HepG2 (cell line): ENCODE measurements around the gene HDGF. TPM values are rescaled to one million over a fixed set of nuclear protein-coding genes. Genes with fewer than 3 reads are reported as not detected.
A peak's percentile ranks its signal among the peaks of the same experiment; 100 is the strongest.

Experiments
- ATAC-seq: fragments of 200-7000 bp; cut with Tn5 transposase; 3 replicates; pipeline ENCODE4 v1.9.1; 2020; ENCODE audit warnings: mild to moderate bottlenecking, moderate library complexity
- BruUV-seq: library from RNA; stranded (reverse); fragments of 400-500 nt; replicated peaks from 2 replicates; lab custom pipeline; 2021; lab: Mats Ljungman, UMichigan
- CTCF ChIA-PET: fragments of 300-600 bp; formaldehyde crosslinking; extraction: SDS; loops from one replicate; lab custom pipeline; 2021; ENCODE audit warnings: low total read pairs, inconsistent platforms, low intra/inter-chr PET ratio; lab: Yijun Ruan, JAX
- POLR2A ChIA-PET: fragments of 350-600 bp; sonication (Branson Sonifier 250); formaldehyde crosslinking; loops from one replicate; lab custom pipeline; 2020; ENCODE audit warnings: antibody characterized with exemption, inconsistent platforms; lab: Yijun Ruan, JAX
- DNase-seq: peaks from one replicate; pipeline ENCODE4 v3.0.0-alpha.2; 2015; ENCODE audit warnings: low spot score
- FAIRE-seq: peaks from 3 replicates; lab custom pipeline; 2011; peaks lifted over from hg19 to GRCh38; lab: Jason Lieb, UNC
- H2AFZ ChIP-seq: one replicate; pipeline ENCODE4 v1.6.1; 2011; ENCODE audit warnings: low read length, inconsistent platforms
- H3K27ac ChIP-seq: fragments of 300-600 bp; 3 replicates; pipeline ENCODE4 v1.8.0; 2011; ENCODE audit warnings: mixed run types, mild to moderate bottlenecking, mixed read lengths, low read length, inconsistent platforms; ENCODE audit not compliant: insufficient read depth; ENCODE audit errors: extremely low read length
- H3K27me3 ChIP-seq, 2 experiments: fragments of 200-600 bp in 1 of 2; 2 replicates in 1 of 2; 3 replicates in 1 of 2; pipeline versions ENCODE4 v1.6.0 to v1.8.0; 2011; ENCODE audit warnings: low read length in 2 of 2, mild to moderate bottlenecking in 2 of 2, moderate library complexity in 2 of 2, inconsistent platforms in 1 of 2; ENCODE audit not compliant: insufficient read depth in 2 of 2, control insufficient read depth in 1 of 2
- H3K36me3 ChIP-seq, 2 experiments: fragments of 200-600 bp in 1 of 2; replicated peaks in 1 of 2; 2 replicates in 1 of 2; 3 replicates in 1 of 2; pipeline versions ENCODE4 v1.5.1 to v1.8.0; 2011; ENCODE audit warnings: low read length in 2 of 2, inconsistent platforms in 1 of 2; ENCODE audit not compliant: insufficient read depth in 2 of 2, control insufficient read depth in 1 of 2
- H3K4me1 ChIP-seq: 2 replicates; pipeline ENCODE4 v1.5.1; 2012; ENCODE audit warnings: low read length, inconsistent platforms; ENCODE audit not compliant: insufficient read depth
- H3K4me2 ChIP-seq: 2 replicates; pipeline ENCODE4 v1.6.0; 2011; ENCODE audit warnings: low read depth, low read length, inconsistent platforms
- H3K4me3 ChIP-seq, 3 experiments: fragments of 200-600 bp in 1 of 3; sonication (generic), shearing (Covaris generic) in 1 of 3; replicated peaks in 1 of 3; 2 replicates each; pipeline ENCODE4 v1.5.1; 2011 to 2016; ENCODE audit warnings: low read length in 3 of 3, inconsistent platforms in 2 of 3, low read depth in 2 of 3, mild to moderate bottlenecking in 2 of 3, control low read depth in 1 of 3, mixed read lengths in 1 of 3; ENCODE audit not compliant: insufficient read depth in 1 of 3
- H3K79me2 ChIP-seq: one replicate; pipeline ENCODE4 v1.6.1; 2011; ENCODE audit warnings: low read length, inconsistent platforms; ENCODE audit not compliant: insufficient read depth
- H3K9ac ChIP-seq: 2 replicates; pipeline ENCODE4 v1.6.0; 2011; ENCODE audit warnings: mild to moderate bottlenecking, low read depth, low read length, inconsistent platforms; ENCODE audit not compliant: insufficient read depth
- H3K9me3 ChIP-seq: 2 replicates; pipeline ENCODE4 v1.5.1; 2012; ENCODE audit warnings: mild to moderate bottlenecking, low read length
- H4K20me1 ChIP-seq: 2 replicates; pipeline ENCODE4 v1.6.0; 2011; ENCODE audit warnings: inconsistent platforms, mild to moderate bottlenecking, low read length, moderate library complexity; ENCODE audit not compliant: insufficient read depth
- ARID5B ChIP-seq: IDR thresholded peaks from 2 replicates; pipeline ENCODE4 v1.4.0; 2020; ENCODE audit warnings: mild to moderate bottlenecking, missing genetic modification reagents
- ASH2L ChIP-seq: fragments of 300-600, 200-600 bp; sonication (generic); IDR thresholded peaks from 2 replicates; pipeline ENCODE4 v1.7.0; 2017; ENCODE audit warnings: low read depth, mild to moderate bottlenecking, moderate library complexity, mixed read lengths, low read length; ENCODE audit not compliant: insufficient read length
- CCDC6 ChIP-seq: sonication (generic); formaldehyde crosslinking; IDR thresholded peaks from 2 replicates; pipeline ENCODE4 v1.8.1; 2022; ENCODE audit warnings: mild to moderate bottlenecking, missing genetic modification reagents, moderate library complexity
- E2F5 ChIP-seq: sonication (generic); formaldehyde crosslinking; conservative IDR thresholded peaks from 2 replicates; pipeline ENCODE4 v1.4.0; 2020; ENCODE audit warnings: missing genetic modification reagents
- FUBP1 ChIP-seq: sonication (generic); formaldehyde crosslinking; IDR thresholded peaks from 2 replicates; pipeline ENCODE4 v1.5.1; 2020; ENCODE audit warnings: missing genetic modification reagents, mild to moderate bottlenecking, borderline replicate concordance
- HOXA3 ChIP-seq: sonication (generic); formaldehyde crosslinking; IDR thresholded peaks from 2 replicates; pipeline ENCODE4 v1.5.0; 2020; ENCODE audit warnings: missing genetic modification reagents
- KLF15 ChIP-seq: sonication (generic); formaldehyde crosslinking; IDR thresholded peaks from 2 replicates; pipeline ENCODE4 v1.8.1; 2023; ENCODE audit warnings: borderline replicate concordance, mild to moderate bottlenecking, inconsistent platforms, missing genetic modification reagents, mixed read lengths
- SETDB1 ChIP-seq: sonication (generic); formaldehyde crosslinking; IDR thresholded peaks from 2 replicates; pipeline ENCODE4 v1.5.1; 2020; ENCODE audit warnings: missing genetic modification reagents, mild to moderate bottlenecking, borderline replicate concordance
- TCF7L2 ChIP-seq: IDR thresholded peaks from 2 replicates; pipeline ENCODE4 v1.6.1; 2011; ENCODE audit warnings: mild to moderate bottlenecking, low read depth, low read length, moderate library complexity
- ZNF20 ChIP-seq: sonication (generic); formaldehyde crosslinking; IDR thresholded peaks from 2 replicates; pipeline ENCODE4 v1.4.0; 2020; ENCODE audit warnings: mild to moderate bottlenecking, moderate library complexity, missing genetic modification reagents
- ZNF232 ChIP-seq: sonication (generic); formaldehyde crosslinking; IDR thresholded peaks from 2 replicates; pipeline ENCODE4 v1.4.0; 2020; ENCODE audit warnings: missing genetic modification reagents, borderline replicate concordance
- ZNF414 ChIP-seq: sonication (generic); formaldehyde crosslinking; IDR thresholded peaks from 2 replicates; pipeline ENCODE4 v1.5.0; 2020; ENCODE audit warnings: missing genetic modification reagents
- ZNF546 ChIP-seq: sonication (generic); formaldehyde crosslinking; conservative IDR thresholded peaks from 2 replicates; pipeline ENCODE4 v1.8.1; 2023; ENCODE audit warnings: mild to moderate bottlenecking, missing genetic modification reagents
- ZNF614 ChIP-seq: IDR thresholded peaks from 2 replicates; pipeline ENCODE4 v1.6.1; 2018; ENCODE audit warnings: missing biosample characterization, missing genetic modification reagents, inconsistent platforms, borderline replicate concordance
- ZNF816 ChIP-seq: sonication (generic); formaldehyde crosslinking; IDR thresholded peaks from 2 replicates; pipeline ENCODE4 v1.8.0; 2022; ENCODE audit warnings: missing genetic modification reagents, mild to moderate bottlenecking, borderline replicate concordance
- WGBS: methylation state at CpG from one replicate; pipeline ENCODE4 v1.1.6; 2017; ENCODE audit warnings: low lambda C conversion rate; 5-methylcytosine and 5-hydroxymethylcytosine counted together
- in situ Hi-C: cut with HindIII; loops from 2 replicates; pipeline ENCODE4 v1.10.0; 2017; ENCODE audit warnings: low pct_unique_long_range_greater_than_20kb; ENCODE audit not compliant: extremely low pct_ligation_motif_present
- intact Hi-C: fragments of 100-400 bp; cut with micrococcal nuclease; formaldehyde crosslinking; loops from one replicate; pipeline ENCODE4 v1.10.0; 2022; ENCODE audit not compliant: unreplicated experiment
- polyA plus RNA-seq, 8 experiments: library from polyadenylated mRNA; depleted of rRNA in 3 of 8; stranded (reverse) in 7 of 8; unstranded in 1 of 8; fragments of >200 nt; fragmentation: Illumina TruSeq in 4 of 8; extraction: Trizol in 4 of 8; gene quantifications; 2 replicates each; pipeline versions ENCODE4 v1.2.1 to v1.2.3, GENCODE V29; 2011 to 2016; ENCODE audit warnings: low read depth in 4 of 8, missing spikeins in 1 of 8, mixed read lengths in 1 of 8; ENCODE audit not compliant: insufficient read depth in 1 of 8
- total RNA-seq, 5 experiments: library from RNA; depleted of rRNA; stranded (reverse); fragments of >200 nt; fragmentation: Illumina TruSeq; extraction: Trizol; gene quantifications; 2 replicates each; pipeline ENCODE4 v1.2.3, GENCODE V29; 2016; ENCODE audit warnings: low read depth in 1 of 5

HDGF gene
- total and polyA plus RNA-seq, 2 of the 13 experiments (the other 11 are each of a cell fraction or from before 2014, with no cell fraction given): 156 to 196 TPM

GRCh38 chr1:156772222-156772621 is 20.7 kb upstream of the HDGF start (continued):
- TF ChIP-seq E2F5 (no peak), SETDB1 (no peak), CCDC6 (no peak), KLF15 (CRISPR knock-in tag) (no peak), TCF7L2 (no peak), ZNF546 (CRISPR knock-in tag) (no peak), ZNF614 (CRISPR knock-in tag) (no peak), ASH2L (no peak), ZNF414 (CRISPR knock-in tag) (no peak), HOXA3 (no peak)

GRCh38 chr1:156768610-156769295 is 17.3 kb upstream of the HDGF start:
- no peaks in the 10 kb centered on the region; a peak in 1 of 5 replicates for H3K27me3 ChIP-seq
- in situ Hi-C loops: loop anchor here (5.0 kb wide), 1 partner anchor 41 kb away; the partner anchor contains the start of genes ISG20L2 and METTL25B
- TF ChIP-seq FUBP1 (CRISPR knock-in tag) (no peak), ZNF20 (CRISPR knock-in tag) (no peak), ARID5B (CRISPR knock-in tag) (no peak), ZNF816 (CRISPR knock-in tag) (no peak), ZNF232 (CRISPR knock-in tag) (no peak)

More at GRCh38 chr1:156768610-156769295, 17.3 kb upstream of the HDGF start:
- H2AFZ ChIP-seq: no peak overlapping the region
- FAIRE-seq: no peak
- H3K9ac ChIP-seq: peak overlapping the region; percentile 96
- peaks cover 3 to 27% of the 10 kb centered on the region in 2 experiments; a peak in 3 of 5 replicates for H3K36me3 ChIP-seq
- no peak overlapping the region for H3K27ac ChIP-seq
- peak overlapping the region; percentile 85 to 100 (median 92) for H3K4me3 ChIP-seq
- peaks cover 59% of the 10 kb centered on the region for H3K4me1 ChIP-seq
- H3K9me3 ChIP-seq: no peaks in the 10 kb centered on the region
- peaks cover 5% of the 10 kb centered on the region; the same call in 1 of the 2 replicates for H4K20me1 ChIP-seq
- intact Hi-C loops: no loop called here
- peaks cover 66% of the 10 kb centered on the region for H3K79me2 ChIP-seq
- ChIA-PET CTCF (no interaction called here), POLR2A (interaction anchor here (0.5 to 6.5 kb wide), 7 partner anchors 16 to 41 kb away, joined by 3 to 125 read pairs (median 4); partner anchors contain the start of genes ISG20L2, METTL25B and MRPL24)
- no TSS peak for BruUV-seq
- no peak for DNase-seq
- ATAC-seq: no peak
- 35% methylated on average over 8 of the region's 8 CpGs for WGBS
- peak overlapping the region; percentile 85 for H3K4me2 ChIP-seq
